ENCODE data around the gene EFCAB13.

EFCAB13 gene

GRCh38 chr17:47276868-47277267 is 46.9 kb upstream of the EFCAB13 start (continued):
- no peak for TF ChIP-seq ZNF280C (tag by site-specific recombination; IDR thresholded peaks at IDR 0.05)
- peak; percentile 100 for TF ChIP-seq ZNF449 (tag by site-specific recombination; IDR thresholded peaks at IDR 0.05)
- TF ChIP-seq ZNF513 (tag by site-specific recombination; IDR thresholded peaks at IDR 0.05), result 0 out of 2 replicates have a peak, but pooled peaks have one; percentile 12
- peak; percentile 90 for TF ChIP-seq ZNF18 (tag by site-specific recombination; IDR thresholded peaks at IDR 0.05)
- TF ChIP-seq ZNF596 (tag by site-specific recombination; IDR thresholded peaks at IDR 0.05), result no peak
- TF ChIP-seq ZNF707 (tag by site-specific recombination; IDR thresholded peaks at IDR 0.05), result no peak

GRCh38 chr17:47277921-47278320 is 45.8 kb upstream of the EFCAB13 start:
- peaks cover 33% of the 10 kb centered on the region for H3K4me1 ChIP-seq (ENCODE audit: control insufficient read depth, insufficient read depth, low read length)
- CTCF ChIA-PET, result interaction anchor here (0.5 to 1.7 kb wide), 2 partner anchors 24 to 38 kb away, joined by 3 to 7 read pairs; no protein-coding TSS in a partner anchor
- TF ChIP-seq ZNF391 (tag by site-specific recombination; IDR thresholded peaks at IDR 0.05; ENCODE audit: borderline replicate concordance, low read depth) (no peak), GLI2 (tag by site-specific recombination; IDR thresholded peaks at IDR 0.05; ENCODE audit: borderline replicate concordance, low read depth) (no peak), ZNF174 (tag by site-specific recombination; IDR thresholded peaks at IDR 0.05) (no peak), ZNF514 (tag by site-specific recombination; IDR thresholded peaks at IDR 0.05) (no peak), KLF10 (tag by site-specific recombination; IDR thresholded peaks at IDR 0.05) (no peak), ZNF777 (tag by site-specific recombination; IDR thresholded peaks at IDR 0.05; ENCODE audit: borderline replicate concordance) (no peak), ZNF140 (tag by site-specific recombination; IDR thresholded peaks at IDR 0.05) (no peak), ZNF133 (tag by site-specific recombination; IDR thresholded peaks at IDR 0.05) (no peak), ZNF785 (tag by site-specific recombination; IDR thresholded peaks at IDR 0.05) (no peak), ZNF544 (tag by site-specific recombination; IDR thresholded peaks at IDR 0.05) (no peak), INSM2 (tag by site-specific recombination; IDR thresholded peaks at IDR 0.05) (no peak), ZBTB26 (tag by site-specific recombination; optimal IDR thresholded peaks at IDR 0.05) (no peak), ZNF112 (tag by site-specific recombination; IDR thresholded peaks at IDR 0.05) (no peak), ZNF175 (tag by site-specific recombination; IDR thresholded peaks at IDR 0.05) (no peak), ZSCAN5A (tag by site-specific recombination; IDR thresholded peaks at IDR 0.05) (no peak), ZNF202 (tag by site-specific recombination; IDR thresholded peaks at IDR 0.05; ENCODE audit: borderline replicate concordance) (no peak), ZNF791 (tag by site-specific recombination; IDR thresholded peaks at IDR 0.05) (no peak), ZNF23 (tag by site-specific recombination; IDR thresholded peaks at IDR 0.05; ENCODE audit: borderline replicate concordance) (no peak)
- no peak overlapping the region for H3K27ac ChIP-seq (ENCODE audit: extremely low read depth, low read depth, low read length)
- POLR2A ChIA-PET, result interaction anchor here (0.7 to 1.3 kb wide), 3 partner anchors 27 to 48 kb away, joined by 3 to 7 read pairs (median 3); no protein-coding TSS in a partner anchor
- H3K9me3 ChIP-seq (ENCODE audit: control insufficient read depth, insufficient read depth, low read depth, low read length), result no peaks in the 10 kb centered on the region
- H3K36me3 ChIP-seq (ENCODE audit: control insufficient read depth in 2 of 2, insufficient read depth in 1 of 2, low read length in 2 of 2), result no peaks in the 10 kb centered on the region
- no peak overlapping the region for H3K4me3 ChIP-seq (ENCODE audit: low read depth, low read length)

All from HEK293 (cell line).